ENCODE measurements around the gene TMEM132C.

The TMEM132C gene

DNA sequence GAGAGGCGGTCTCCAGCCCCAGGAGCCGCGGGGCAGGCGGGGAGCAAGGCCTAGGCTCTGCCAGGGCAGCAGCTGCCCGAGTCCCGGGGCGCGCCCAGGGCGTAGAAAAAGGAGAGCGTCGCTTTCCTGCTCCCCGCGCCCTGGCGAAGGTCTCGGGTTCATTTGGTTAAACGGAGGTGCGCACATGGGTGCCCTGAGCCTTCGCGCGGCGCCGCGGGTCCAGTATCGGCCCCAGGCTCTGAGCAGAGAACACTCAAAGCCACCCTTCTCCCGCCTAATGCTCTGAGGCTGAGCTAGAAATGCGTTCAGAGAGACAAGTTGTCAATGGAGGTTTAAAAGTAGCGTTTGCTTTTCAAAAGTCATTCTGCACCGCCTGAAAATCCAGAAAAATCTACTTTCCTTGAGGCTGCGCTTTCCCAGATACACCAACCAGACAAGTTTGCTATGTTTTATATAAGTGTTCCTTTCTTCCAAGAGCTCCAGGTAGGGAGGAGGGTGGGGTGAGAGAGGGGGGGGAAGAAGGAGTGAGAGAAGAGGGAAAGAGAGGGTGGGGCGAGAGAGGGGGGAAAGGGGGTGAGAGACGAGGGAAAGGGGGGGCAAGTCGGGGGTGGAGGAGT is 1.5 kb downstream of the TMEM132C start:
- no peak overlapping the region for H3K4me2 ChIP-seq (ENCODE audit: low read depth, low read length)
- no peaks in the 10 kb centered on the region for H4K20me1 ChIP-seq (ENCODE audit: insufficient read depth, low read length)
- no peaks in the 10 kb centered on the region for H3F3A ChIP-seq (ENCODE audit: insufficient read depth, low read length)
- H3K27ac ChIP-seq (ENCODE audit: low read length) = no peak overlapping the region
- no peaks in the 10 kb centered on the region for H3K27me3 ChIP-seq (replicated peaks; ENCODE audit: insufficient read depth, low read length)
- TF ChIP-seq, protein P1, sequence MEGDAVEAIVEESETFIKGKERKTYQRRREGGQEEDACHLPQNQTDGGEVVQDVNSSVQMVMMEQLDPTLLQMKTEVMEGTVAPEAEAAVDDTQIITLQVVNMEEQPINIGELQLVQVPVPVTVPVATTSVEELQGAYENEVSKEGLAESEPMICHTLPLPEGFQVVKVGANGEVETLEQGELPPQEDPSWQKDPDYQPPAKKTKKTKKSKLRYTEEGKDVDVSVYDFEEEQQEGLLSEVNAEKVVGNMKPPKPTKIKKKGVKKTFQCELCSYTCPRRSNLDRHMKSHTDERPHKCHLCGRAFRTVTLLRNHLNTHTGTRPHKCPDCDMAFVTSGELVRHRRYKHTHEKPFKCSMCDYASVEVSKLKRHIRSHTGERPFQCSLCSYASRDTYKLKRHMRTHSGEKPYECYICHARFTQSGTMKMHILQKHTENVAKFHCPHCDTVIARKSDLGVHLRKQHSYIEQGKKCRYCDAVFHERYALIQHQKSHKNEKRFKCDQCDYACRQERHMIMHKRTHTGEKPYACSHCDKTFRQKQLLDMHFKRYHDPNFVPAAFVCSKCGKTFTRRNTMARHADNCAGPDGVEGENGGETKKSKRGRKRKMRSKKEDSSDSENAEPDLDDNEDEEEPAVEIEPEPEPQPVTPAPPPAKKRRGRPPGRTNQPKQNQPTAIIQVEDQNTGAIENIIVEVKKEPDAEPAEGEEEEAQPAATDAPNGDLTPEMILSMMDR (IDR thresholded peaks at IDR 0.05; ENCODE audit: low read length) = no peak
- no peak for TF ChIP-seq EZH2phosphoT487 (IDR thresholded peaks at IDR 0.05; ENCODE audit: low read length)
- TF ChIP-seq EZH2 (optimal IDR thresholded peaks at IDR 0.05; ENCODE audit: low read depth, low read length) = no peak
- H3K9me2 ChIP-seq (replicated peaks; ENCODE audit: insufficient read depth, low read length) = no peaks in the 10 kb centered on the region
- H3K9ac ChIP-seq (ENCODE audit: low read length) = no peak overlapping the region
- no peak for DNase-seq
- no peaks in the 10 kb centered on the region for H3K4me1 ChIP-seq (ENCODE audit: low read length)
- no peak overlapping the region for H2AFZ ChIP-seq (ENCODE audit: low read length)
- H3K36me3 ChIP-seq (replicated peaks; ENCODE audit: insufficient read depth, low read length) = no peaks in the 10 kb centered on the region
- H3K9me3 ChIP-seq (replicated peaks; ENCODE audit: insufficient read depth, low read length) = no peaks in the 10 kb centered on the region
- no peak overlapping the region for H3K4me3 ChIP-seq (ENCODE audit: low read length)
- no peaks in the 10 kb centered on the region for H3K79me2 ChIP-seq (ENCODE audit: low read length)

DNA sequence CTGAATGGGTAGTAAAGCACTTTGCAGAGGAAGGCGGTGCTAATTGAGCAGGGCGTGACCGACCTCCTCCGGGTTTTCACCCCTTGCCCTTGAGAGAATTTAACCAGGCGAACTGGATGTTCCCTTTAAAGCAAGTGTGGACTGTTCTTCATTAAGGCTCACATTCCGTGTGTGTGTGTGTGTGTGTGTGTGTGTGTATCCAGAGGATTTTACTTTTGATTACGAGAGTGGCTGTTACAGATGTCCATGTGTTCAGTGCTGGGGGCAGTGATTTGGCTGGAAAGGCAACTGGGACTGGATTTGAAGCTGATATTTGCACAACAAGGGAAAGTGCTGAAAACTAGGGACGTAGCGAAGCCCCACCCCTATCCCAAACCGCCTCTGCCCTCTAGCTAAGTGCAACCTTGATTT is 2.2 kb downstream of the TMEM132C start:
- Histone ChIP-seq H3K9me2 (replicated peaks; ENCODE audit: insufficient read depth, low read length) (no peaks in the 10 kb centered on the region), H3K27me3 (replicated peaks; ENCODE audit: insufficient read depth, low read length) (no peaks in the 10 kb centered on the region), H3K9ac (ENCODE audit: low read length) (no peak overlapping the region), H3F3A (ENCODE audit: insufficient read depth, low read length) (no peaks in the 10 kb centered on the region), H3K9me3 (replicated peaks; ENCODE audit: insufficient read depth, low read length) (no peaks in the 10 kb centered on the region), H3K79me2 (ENCODE audit: low read length) (no peaks in the 10 kb centered on the region), H3K4me3 (ENCODE audit: low read length) (no peak overlapping the region), H3K36me3 (replicated peaks; ENCODE audit: insufficient read depth, low read length) (no peaks in the 10 kb centered on the region), H4K20me1 (ENCODE audit: insufficient read depth, low read length) (no peaks in the 10 kb centered on the region), H2AFZ (ENCODE audit: low read length) (no peak overlapping the region), H3K27ac (ENCODE audit: low read length) (no peak overlapping the region), H3K4me2 (ENCODE audit: low read depth, low read length) (no peak overlapping the region), H3K4me1 (ENCODE audit: low read length) (no peaks in the 10 kb centered on the region)
- TF ChIP-seq, protein P1 (IDR thresholded peaks at IDR 0.05; ENCODE audit: low read length) = no peak
- TF ChIP-seq EZH2 (optimal IDR thresholded peaks at IDR 0.05; ENCODE audit: low read depth, low read length) (no peak), EZH2phosphoT487 (IDR thresholded peaks at IDR 0.05; ENCODE audit: low read length) (no peak)
- DNase-seq = no peak

DNA sequence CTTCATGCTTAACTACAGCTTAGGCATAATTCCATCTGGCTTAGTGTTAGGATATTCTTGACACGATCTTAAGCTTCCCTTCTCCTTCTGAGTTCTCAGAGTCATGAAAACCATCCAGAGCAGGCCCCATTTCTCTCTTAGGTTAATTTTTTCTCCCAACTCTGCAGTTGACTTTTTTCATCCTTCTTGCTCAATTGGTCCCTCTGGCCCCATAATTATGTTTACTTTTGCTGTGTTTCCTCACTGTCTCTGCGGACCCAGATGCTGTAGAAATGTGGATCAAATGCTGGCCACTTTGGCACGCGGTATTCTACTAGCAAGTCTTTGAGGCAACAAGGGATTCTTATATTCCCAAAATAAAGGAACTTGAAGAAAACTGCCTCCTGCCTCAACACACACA is 9.5 kb downstream of the TMEM132C start:
- no peak for DNase-seq
- Histone ChIP-seq H3K4me2 (ENCODE audit: low read depth, low read length) (no peak overlapping the region), H3F3A (ENCODE audit: insufficient read depth, low read length) (no peaks in the 10 kb centered on the region), H3K27me3 (replicated peaks; ENCODE audit: insufficient read depth, low read length) (no peaks in the 10 kb centered on the region), H3K79me2 (ENCODE audit: low read length) (no peaks in the 10 kb centered on the region), H3K9me3 (replicated peaks; ENCODE audit: insufficient read depth, low read length) (no peaks in the 10 kb centered on the region), H3K9ac (ENCODE audit: low read length) (no peak overlapping the region), H3K27ac (ENCODE audit: low read length) (no peak overlapping the region), H3K4me1 (ENCODE audit: low read length) (no peaks in the 10 kb centered on the region), H2AFZ (ENCODE audit: low read length) (no peak overlapping the region), H3K4me3 (ENCODE audit: low read length) (no peak overlapping the region), H4K20me1 (ENCODE audit: insufficient read depth, low read length) (no peaks in the 10 kb centered on the region), H3K36me3 (replicated peaks; ENCODE audit: insufficient read depth, low read length) (no peaks in the 10 kb centered on the region), H3K9me2 (replicated peaks; ENCODE audit: insufficient read depth, low read length) (no peaks in the 10 kb centered on the region)
- TF ChIP-seq EZH2 (optimal IDR thresholded peaks at IDR 0.05; ENCODE audit: low read depth, low read length) = no peak
- no peak for TF ChIP-seq EZH2phosphoT487 (IDR thresholded peaks at IDR 0.05; ENCODE audit: low read length)
- TF ChIP-seq, protein P1 (IDR thresholded peaks at IDR 0.05; ENCODE audit: low read length) = no peak

Data from MM.1S (cell line).